ENCODE results near the gene FARS2.

DNA sequence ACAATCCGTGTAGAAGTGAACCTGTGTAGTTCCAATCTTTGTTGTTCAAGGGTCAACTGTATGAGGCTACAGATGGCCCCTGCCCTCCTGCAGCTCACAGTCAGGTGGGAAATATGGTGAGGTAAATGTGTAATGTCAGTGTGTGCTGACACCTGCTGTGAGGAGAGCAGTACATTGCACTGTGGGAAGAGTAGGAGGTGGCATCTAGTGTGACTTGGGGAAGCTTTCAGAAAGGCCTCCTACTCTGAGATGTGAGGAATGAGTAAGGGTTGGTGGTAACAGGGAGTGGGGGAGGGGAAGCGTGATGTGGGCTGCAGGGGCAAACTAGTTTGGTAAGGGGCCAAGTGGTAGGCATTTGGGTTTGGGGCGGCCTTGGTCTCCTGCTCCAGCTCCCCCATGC is 188.8 kb downstream of the FARS2 start:
- TF ChIP-seq CTCF (conservative IDR thresholded peaks at IDR 0.05; ENCODE audit: low read length) (no peak), EZH2phosphoT487 (IDR thresholded peaks at IDR 0.05; ENCODE audit: borderline replicate concordance, low read depth, low read length) (no peak)
